Cortex of kidney (tissue), 1 donor: ENCODE measurements around the gene CAPN15.

ENCODE experiments used
- DNase-seq: peaks from one replicate; lab custom pipeline; 2025; lab: John Stamatoyannopoulos, UW

CAPN15 gene

GRCh38 chr16:578232-578869, 50.8 kb downstream of the CAPN15 start:
- no peak for DNase-seq

- DNase-seq, result no peak
Measured at GRCh38 chr16:578870-579405, 51.4 kb downstream of the CAPN15 start.

- no peak for DNase-seq
Measured at GRCh38 chr16:580141-580945, 52.8 kb downstream of the CAPN15 start.

- no peak for DNase-seq
Measured at GRCh38 chr16:580946-581498, 53.5 kb downstream of the CAPN15 start.

- no peak for DNase-seq
Measured at GRCh38 chr16:582218-582613, 54.7 kb downstream of the CAPN15 start.

- DNase-seq, result no peak
Measured at GRCh38 chr16:582614-583331, 55.3 kb downstream of the CAPN15 start.

- DNase-seq, result no peak
Measured at GRCh38 chr16:583470-583814, 55.9 kb downstream of the CAPN15 start.

- no peak for DNase-seq
Measured at GRCh38 chr16:583815-584591, 56.5 kb downstream of the CAPN15 start.

- DNase-seq, result no peak
Measured at GRCh38 chr16:585351-585750, 57.8 kb downstream of the CAPN15 start.

GRCh38 chr16:586047-586644, 58.6 kb downstream of the CAPN15 start:
- no peak for DNase-seq

GRCh38 chr16:586645-587590, 59.4 kb downstream of the CAPN15 start:
- no peak for DNase-seq

- no peak for DNase-seq
Measured at GRCh38 chr16:588639-588888, 61.1 kb downstream of the CAPN15 start.

GRCh38 chr16:588889-589657, 61.6 kb downstream of the CAPN15 start:
- DNase-seq, result no peak

- peak; percentile 71 for DNase-seq
Measured at GRCh38 chr16:589658-590187, 62.2 kb downstream of the CAPN15 start, which contains the start of gene RAB40C. Gene RAB40C (plus strand): TSS chr16:590066. CDS start chr16:590292, 226 bp downstream.

GRCh38 chr16:590188-590814, 62.8 kb downstream of the CAPN15 start:
- no peak for DNase-seq

- DNase-seq, result no peak
Measured at GRCh38 chr16:590815-591200, 63.3 kb downstream of the CAPN15 start.

- no peak for DNase-seq
Measured at GRCh38 chr16:591231-591630, 63.7 kb downstream of the CAPN15 start.

- DNase-seq, result no peak
Measured at GRCh38 chr16:591892-592517, 64.5 kb downstream of the CAPN15 start.
